Thoracic aorta (tissue), 2 donors: Measurements from ENCODE around the gene MYO5A. TPM values are rescaled to one million over a fixed set of nuclear protein-coding genes. Genes with fewer than 3 reads are reported as not detected.

Experiments
- ATAC-seq: fragments of 150-250 bp; one replicate; pipeline ENCODE4 v1.8.0; 2017; ENCODE audit warnings: low read depth; ENCODE audit not compliant: insufficient number of reproducible peaks, low FRiP score
- DNase-seq: peaks from one replicate; pipeline ENCODE4 v3.0.0-alpha.2; 2020; ENCODE audit warnings: low spot score
- H3K27ac ChIP-seq, 2 donors: fragments of 200-600 bp; sonication (generic); 1 replicate in 1 of 2; 2 replicates in 1 of 2; pipeline ENCODE4 v1.5.1; 2016; ENCODE audit warnings: mild to moderate bottlenecking in 2 of 2, moderate library complexity in 2 of 2
- H3K27me3 ChIP-seq: fragments of 200-600 bp; sonication (generic); replicated peaks from 2 replicates; pipeline ENCODE4 v1.6.0; 2016; ENCODE audit warnings: mild to moderate bottlenecking; ENCODE audit not compliant: insufficient read depth
- H3K36me3 ChIP-seq: fragments of 200-600 bp; sonication (generic); one replicate; pipeline ENCODE4 v1.5.1; 2016
- H3K4me1 ChIP-seq, 2 donors: fragments of 200-600 bp; sonication (generic); 1 replicate in 1 of 2; 2 replicates in 1 of 2; pipeline versions ENCODE4 v1.5.1 to v1.6.0; 2016; ENCODE audit warnings: low read depth in 2 of 2, mild to moderate bottlenecking in 1 of 2; ENCODE audit not compliant: control insufficient read depth in 1 of 2
- H3K4me3 ChIP-seq: fragments of 200-600 bp; sonication (generic); 2 replicates; pipeline ENCODE4 v1.5.1; 2016; ENCODE audit warnings: mild to moderate bottlenecking
- H3K9me3 ChIP-seq: fragments of 200-600 bp; sonication (generic); 2 replicates; pipeline ENCODE4 v1.5.1; 2016
- total RNA-seq, 2 donors: library from RNA; depleted of rRNA; stranded (reverse); fragments of >200 nt; gene quantifications; one replicate each; pipeline versions ENCODE4 v1.1.0 to v1.2.3, GENCODE V29; 2016
- TF ChIP-seq, protein P1 (sequence below): fragments of 200-600 bp; sonication (generic); IDR thresholded peaks from one replicate; pipeline ENCODE4 v1.5.1; 2019; ENCODE audit warnings: antibody characterized with exemption

Gene MYO5A
- total RNA-seq, 2 donors from 2014 or later, result 37.6 to 58.8 TPM

GRCh38 chr15:52424856-52425431 is 103.7 kb downstream of the MYO5A start:
- H3K27ac ChIP-seq, result no peak overlapping the region
- H3K9me3 ChIP-seq, result no peaks in the 10 kb centered on the region
- no peak for ATAC-seq
- no peaks in the 10 kb centered on the region for H3K27me3 ChIP-seq
- no peak for DNase-seq
- no peaks in the 10 kb centered on the region for H3K4me1 ChIP-seq
- no peaks in the 10 kb centered on the region for H3K36me3 ChIP-seq
- no peak overlapping the region for H3K4me3 ChIP-seq
- TF ChIP-seq, protein P1, sequence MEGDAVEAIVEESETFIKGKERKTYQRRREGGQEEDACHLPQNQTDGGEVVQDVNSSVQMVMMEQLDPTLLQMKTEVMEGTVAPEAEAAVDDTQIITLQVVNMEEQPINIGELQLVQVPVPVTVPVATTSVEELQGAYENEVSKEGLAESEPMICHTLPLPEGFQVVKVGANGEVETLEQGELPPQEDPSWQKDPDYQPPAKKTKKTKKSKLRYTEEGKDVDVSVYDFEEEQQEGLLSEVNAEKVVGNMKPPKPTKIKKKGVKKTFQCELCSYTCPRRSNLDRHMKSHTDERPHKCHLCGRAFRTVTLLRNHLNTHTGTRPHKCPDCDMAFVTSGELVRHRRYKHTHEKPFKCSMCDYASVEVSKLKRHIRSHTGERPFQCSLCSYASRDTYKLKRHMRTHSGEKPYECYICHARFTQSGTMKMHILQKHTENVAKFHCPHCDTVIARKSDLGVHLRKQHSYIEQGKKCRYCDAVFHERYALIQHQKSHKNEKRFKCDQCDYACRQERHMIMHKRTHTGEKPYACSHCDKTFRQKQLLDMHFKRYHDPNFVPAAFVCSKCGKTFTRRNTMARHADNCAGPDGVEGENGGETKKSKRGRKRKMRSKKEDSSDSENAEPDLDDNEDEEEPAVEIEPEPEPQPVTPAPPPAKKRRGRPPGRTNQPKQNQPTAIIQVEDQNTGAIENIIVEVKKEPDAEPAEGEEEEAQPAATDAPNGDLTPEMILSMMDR, result no peak

DNA sequence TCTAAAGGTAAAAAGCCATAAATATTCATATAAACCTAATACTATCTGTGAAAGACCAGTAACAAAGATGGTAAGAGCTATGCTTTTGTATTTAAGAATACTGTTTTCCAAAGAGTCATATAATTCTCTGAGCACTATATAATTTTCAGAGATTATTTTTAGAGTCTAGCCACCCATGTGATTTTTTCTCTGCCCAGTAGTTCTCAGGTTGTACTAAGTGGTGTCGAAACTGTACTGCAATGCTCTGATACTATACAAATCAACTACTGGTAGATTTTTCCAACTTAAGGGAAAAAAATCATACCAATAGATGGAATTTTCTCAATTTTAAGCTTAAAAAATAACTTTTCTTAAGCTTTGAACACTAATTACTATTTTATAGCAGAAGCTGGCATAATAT is 104.8 kb downstream of the MYO5A start:
- Histone ChIP-seq H3K27me3 (no peaks in the 10 kb centered on the region), H3K4me3 (no peak overlapping the region), H3K27ac (no peak overlapping the region), H3K36me3 (no peaks in the 10 kb centered on the region), H3K9me3 (no peaks in the 10 kb centered on the region), H3K4me1 (no peaks in the 10 kb centered on the region)
- DNase-seq (no peak), ATAC-seq (no peak)
- TF ChIP-seq, protein P1, result no peak

GRCh38 chr15:52422001-52422400 is 106.7 kb downstream of the MYO5A start:
- Histone ChIP-seq H3K4me1 (no peaks in the 10 kb centered on the region), H3K4me3 (no peak overlapping the region), H3K27ac (no peak overlapping the region), H3K36me3 (no peaks in the 10 kb centered on the region), H3K9me3 (no peaks in the 10 kb centered on the region), H3K27me3 (no peaks in the 10 kb centered on the region)
- ATAC-seq (no peak), DNase-seq (no peak)
- TF ChIP-seq, protein P1, result no peak

GRCh38 chr15:52421029-52421428 is 107.7 kb downstream of the MYO5A start:
- TF ChIP-seq, protein P1, result no peak
- DNase-seq, result no peak

GRCh38 chr15:52419494-52419893 is 109.2 kb downstream of the MYO5A start:
- ATAC-seq (no peak), DNase-seq (no peak)
- Histone ChIP-seq H3K27ac (no peak overlapping the region), H3K9me3 (no peaks in the 10 kb centered on the region), H3K4me1 (no peaks in the 10 kb centered on the region), H3K4me3 (no peak overlapping the region), H3K27me3 (no peaks in the 10 kb centered on the region), H3K36me3 (no peaks in the 10 kb centered on the region)
- TF ChIP-seq, protein P1, result no peak

More at GRCh38 chr15:52421029-52421428, 107.7 kb downstream of the MYO5A start:
- Histone ChIP-seq H3K4me1 (no peaks in the 10 kb centered on the region), H3K9me3 (no peaks in the 10 kb centered on the region), H3K36me3 (no peaks in the 10 kb centered on the region), H3K27me3 (no peaks in the 10 kb centered on the region), H3K27ac (no peak overlapping the region), H3K4me3 (no peak overlapping the region)
- ATAC-seq, result no peak
